Limb (tissue), 2 donors: ENCODE results near the gene DCAF5.
"Not testable (repeated sequence)": the region's sequence is repeated elsewhere in the genome, so short reads cannot be mapped to it uniquely, and the experiment has no call there.

Experiments used
- DNase-seq, 2 donors: peaks; one replicate each; pipeline ENCODE4 v3.0.0-alpha.2; 2016; ENCODE audit errors: extremely low spot score in 2 of 2

Gene DCAF5, protein sequence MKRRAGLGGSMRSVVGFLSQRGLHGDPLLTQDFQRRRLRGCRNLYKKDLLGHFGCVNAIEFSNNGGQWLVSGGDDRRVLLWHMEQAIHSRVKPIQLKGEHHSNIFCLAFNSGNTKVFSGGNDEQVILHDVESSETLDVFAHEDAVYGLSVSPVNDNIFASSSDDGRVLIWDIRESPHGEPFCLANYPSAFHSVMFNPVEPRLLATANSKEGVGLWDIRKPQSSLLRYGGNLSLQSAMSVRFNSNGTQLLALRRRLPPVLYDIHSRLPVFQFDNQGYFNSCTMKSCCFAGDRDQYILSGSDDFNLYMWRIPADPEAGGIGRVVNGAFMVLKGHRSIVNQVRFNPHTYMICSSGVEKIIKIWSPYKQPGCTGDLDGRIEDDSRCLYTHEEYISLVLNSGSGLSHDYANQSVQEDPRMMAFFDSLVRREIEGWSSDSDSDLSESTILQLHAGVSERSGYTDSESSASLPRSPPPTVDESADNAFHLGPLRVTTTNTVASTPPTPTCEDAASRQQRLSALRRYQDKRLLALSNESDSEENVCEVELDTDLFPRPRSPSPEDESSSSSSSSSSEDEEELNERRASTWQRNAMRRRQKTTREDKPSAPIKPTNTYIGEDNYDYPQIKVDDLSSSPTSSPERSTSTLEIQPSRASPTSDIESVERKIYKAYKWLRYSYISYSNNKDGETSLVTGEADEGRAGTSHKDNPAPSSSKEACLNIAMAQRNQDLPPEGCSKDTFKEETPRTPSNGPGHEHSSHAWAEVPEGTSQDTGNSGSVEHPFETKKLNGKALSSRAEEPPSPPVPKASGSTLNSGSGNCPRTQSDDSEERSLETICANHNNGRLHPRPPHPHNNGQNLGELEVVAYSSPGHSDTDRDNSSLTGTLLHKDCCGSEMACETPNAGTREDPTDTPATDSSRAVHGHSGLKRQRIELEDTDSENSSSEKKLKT

DNA sequence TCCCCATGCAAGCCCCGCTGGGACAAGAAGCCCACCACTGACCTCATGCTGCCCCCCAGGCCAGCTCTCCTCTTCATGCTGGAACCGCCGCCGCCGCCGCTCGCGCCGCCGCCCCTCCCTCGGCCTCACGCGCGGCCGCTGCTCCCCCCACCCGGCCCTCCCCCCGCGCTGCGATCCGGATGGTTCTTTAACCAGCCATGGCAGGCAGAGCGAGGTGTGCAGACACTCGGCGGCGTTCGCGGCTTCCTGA lies at the start of gene DCAF5:
Gene DCAF5 (minus strand): TSS at position 218 of the 250 bp plus-strand sequence. CDS start 141 bp downstream, at position 77.
- DNase-seq: no peak

DNA sequence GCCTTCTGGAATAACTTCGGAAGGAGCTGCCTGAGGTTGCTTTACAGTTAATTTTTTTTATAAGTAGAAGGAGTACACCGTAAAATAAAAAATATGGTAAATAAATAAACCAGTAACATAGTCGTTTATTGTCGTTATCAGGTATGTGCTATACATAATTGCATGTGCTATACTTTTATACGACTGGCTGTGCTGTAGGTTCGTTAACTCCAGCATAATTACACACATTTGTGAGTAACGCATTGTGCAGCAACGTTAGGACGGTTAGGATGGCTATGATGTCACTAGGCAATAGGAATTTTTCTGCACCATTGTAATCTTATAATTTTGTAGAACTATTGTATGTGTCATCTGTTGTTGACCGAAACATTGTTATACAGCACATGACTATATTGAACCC lies 46.9 kb upstream of the DCAF5 start:
- DNase-seq: no peak

DNA sequence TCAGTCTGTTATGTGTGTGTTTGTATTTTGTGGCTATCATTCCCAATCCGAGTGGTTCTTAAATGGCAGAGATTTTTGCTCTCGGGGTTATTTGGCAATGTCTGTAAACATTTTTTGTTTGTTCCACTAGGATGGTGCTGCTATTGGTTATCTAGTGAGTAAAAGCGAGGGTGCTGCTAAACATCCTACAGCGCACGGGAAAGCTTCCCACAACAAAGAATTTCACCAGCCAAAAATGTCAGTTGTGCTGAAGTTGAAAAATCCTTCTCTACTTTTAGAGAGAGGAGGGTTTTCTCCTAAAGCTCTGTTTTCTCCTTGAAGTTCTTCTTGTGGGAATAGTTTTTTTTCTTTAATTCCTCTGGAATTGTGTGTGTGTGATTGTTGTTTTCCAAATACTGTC lies 40.8 kb upstream of the DCAF5 start:
- DNase-seq: no peak

DNA sequence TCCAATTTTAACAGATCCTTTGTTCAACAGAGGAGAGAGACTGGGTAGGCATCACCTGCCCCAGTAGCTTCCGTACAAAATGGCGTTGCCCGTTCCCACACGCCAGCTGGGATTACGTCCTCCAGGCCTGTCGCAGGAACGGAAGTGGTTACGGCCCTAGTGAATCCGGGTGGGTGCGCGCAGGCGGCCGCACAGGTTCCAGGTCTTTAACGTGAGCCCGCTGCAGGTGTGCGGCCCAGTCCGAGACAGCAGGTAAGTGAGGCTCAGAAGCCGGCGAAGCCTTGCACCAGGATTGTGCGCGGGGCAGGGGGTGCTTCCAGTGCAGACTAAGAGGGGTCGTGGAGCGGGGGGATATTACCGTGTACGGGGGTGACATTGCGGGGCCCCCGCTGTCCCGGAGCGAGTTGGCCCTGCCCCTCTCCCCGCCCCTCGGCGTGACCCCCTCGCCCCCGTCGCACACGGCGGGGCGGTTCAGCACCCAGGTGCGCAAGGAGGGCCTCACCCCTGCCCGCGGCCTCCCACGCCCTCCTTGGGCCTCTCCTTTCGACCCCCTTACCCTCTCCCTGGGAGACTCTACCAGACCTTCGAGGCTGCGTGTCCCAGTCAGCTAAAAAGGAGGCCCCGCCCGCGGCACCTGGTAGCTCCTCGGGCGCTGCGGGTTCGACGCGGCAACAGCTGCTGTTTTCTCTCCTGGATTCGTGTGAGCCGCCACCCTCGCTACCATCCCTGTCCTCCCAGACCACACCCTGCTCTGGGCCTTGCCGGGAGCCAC lies 38.6 kb upstream of the DCAF5 start, which contains the start of gene EXD2:
Gene EXD2 (plus strand): TSS at position 159 of the 772 bp plus-strand sequence. CDS start 17,973 bp downstream, outside the sequence.
- peak; percentile 89 to 90 for DNase-seq

DNA sequence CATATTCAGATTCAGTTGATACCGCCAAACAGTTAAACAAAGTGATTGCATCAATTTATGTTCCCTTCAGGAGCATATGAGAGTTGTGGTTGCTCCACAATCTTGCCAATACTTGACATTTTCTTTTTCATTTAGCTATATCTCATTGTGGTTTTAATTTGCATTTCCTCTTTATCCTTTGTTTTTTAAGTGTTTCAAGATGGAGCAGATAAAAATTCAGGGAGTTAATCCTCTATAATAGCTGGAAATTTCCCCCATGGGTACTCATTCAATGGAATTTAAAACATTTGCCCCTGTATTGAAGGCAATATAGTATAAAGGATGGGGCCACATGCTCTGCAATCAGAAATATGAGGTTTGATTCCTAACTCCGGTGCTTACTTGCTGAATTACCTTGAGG lies 37.3 kb upstream of the DCAF5 start:
- no peak for DNase-seq

DNA sequence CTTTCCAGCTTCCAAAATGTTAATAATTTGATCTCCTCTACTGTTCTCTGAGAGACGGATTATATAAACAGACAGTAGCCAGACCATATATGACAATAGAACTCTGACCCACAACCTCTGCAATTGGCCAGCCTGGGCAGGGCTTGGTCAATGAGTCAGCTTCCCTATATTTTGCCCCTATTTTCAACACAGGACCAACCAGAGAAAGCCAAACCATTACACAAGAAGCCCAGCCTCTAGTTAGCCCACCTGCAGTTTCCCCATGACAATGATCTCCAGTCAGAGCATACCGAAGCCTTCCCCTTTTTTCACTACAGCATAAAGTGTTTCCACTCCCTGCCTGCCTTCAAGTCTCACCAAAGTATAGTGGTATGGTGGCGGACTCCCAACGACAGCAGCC lies 30.8 kb upstream of the DCAF5 start:
- no peak for DNase-seq

DNA sequence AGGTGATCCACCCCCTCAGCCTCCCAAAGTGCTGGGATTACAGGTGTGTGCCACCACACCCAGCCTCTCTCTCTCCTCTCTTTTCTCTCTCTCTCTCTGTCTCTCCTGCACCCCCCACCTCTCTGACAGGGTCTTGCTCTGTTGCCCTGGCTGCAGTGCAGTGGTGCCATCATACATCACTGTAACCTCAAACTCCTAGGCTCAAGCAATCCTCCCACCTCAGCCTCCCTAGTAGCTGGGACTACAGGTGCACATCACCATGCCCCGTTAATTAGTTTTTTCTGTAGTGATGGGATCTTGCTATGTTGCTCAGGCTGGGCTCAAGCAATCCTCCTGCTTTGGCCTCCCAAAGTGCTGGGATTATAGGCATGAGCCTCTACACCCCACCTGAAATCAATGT lies 29.7 kb upstream of the DCAF5 start:
- DNase-seq: not testable (repeated sequence)

DNA sequence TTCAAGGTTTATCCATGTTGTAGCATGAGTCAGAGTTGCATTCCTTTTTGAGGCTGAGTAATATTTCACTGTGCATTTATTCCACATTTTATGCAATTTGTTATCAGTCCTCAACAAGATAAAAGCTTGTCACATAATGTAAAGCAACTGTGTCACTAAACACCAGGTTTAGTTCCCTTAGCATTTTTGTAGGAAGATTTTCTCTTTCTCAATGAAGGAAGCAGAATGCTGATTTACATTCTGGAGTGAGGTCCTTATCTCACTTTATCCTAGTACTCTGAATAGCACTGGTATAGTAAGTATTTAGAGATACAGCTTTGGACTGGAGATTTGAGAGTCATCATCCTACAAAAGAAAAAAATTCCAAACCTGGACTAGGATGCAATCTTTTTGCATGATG lies 28.6 kb upstream of the DCAF5 start:
- no peak for DNase-seq

DNA sequence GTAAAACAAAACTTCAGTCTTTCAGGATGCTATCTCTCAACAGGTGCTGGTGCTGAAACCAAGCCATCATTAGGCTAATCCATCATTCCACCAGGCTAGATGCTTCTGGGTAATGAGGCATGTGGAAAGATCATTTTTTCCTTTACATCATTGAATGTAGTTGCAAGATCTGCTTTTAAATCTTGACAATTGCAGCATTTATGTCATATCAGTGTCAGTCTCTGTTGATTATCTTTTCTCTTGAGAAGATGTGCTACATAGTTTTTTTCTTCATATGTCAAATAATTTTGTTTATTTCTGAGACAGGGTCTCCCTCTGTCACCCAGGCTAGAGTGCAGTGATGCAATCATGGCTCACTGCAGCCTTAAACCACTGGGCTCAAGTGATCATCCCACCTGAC lies 22.2 kb upstream of the DCAF5 start:
- DNase-seq: no peak

DNA sequence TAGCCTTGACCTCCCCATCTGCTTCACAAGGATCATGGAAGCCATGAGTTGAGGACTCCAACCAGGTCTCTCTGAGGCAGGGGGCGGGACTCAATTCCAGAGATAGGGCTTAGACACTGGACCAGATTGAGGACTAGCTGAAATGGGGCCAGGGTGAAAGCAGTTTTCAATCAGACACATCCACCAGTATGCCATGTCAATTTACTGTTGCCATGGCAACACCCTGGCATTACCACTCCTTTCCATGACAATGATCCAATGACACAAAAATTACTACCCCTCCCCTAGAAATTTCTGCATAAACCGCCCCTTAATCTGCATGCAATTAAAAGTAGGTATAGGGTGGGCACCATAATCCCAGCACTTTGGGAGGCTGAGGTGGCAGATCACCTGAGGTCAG lies 18.6 kb upstream of the DCAF5 start:
- no peak for DNase-seq

DNA sequence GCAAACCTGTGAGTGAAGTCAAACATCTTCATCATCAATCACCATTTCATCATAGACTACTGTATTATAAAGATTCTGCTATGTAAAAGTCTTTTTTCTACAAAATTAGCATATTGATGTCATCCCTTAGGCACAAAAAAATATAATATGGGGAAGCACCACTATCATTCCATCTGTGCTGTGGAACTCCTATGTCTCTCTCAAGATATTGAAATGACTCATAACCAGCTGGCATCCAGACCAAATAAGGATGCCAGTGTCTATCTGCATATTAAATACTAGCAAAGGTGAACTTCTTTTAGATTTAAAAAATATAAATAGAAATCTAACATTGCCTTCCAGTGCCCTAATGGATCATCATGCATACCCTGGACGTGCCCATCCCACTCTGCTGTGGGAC lies 17.9 kb upstream of the DCAF5 start:
- DNase-seq: no peak

DNA sequence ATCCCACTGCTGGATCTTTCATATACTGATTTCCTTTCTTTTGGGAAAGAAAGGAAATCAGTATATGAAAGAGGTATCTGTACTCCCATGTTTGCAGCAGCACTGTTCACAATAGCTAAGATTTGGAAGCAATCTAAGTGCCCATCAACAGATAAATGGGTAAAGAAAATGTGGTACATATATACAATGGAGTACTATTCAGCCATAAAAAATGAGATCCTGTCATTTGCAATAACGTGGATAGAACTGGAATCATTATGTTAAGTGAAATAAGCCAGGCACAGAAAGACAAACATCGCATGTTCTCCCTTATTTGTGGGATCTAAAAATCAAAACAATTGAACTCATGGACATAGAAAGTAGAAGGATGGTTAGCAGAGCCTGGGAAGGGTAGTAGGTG lies 12.9 kb upstream of the DCAF5 start:
- DNase-seq: not testable (repeated sequence)

DNA sequence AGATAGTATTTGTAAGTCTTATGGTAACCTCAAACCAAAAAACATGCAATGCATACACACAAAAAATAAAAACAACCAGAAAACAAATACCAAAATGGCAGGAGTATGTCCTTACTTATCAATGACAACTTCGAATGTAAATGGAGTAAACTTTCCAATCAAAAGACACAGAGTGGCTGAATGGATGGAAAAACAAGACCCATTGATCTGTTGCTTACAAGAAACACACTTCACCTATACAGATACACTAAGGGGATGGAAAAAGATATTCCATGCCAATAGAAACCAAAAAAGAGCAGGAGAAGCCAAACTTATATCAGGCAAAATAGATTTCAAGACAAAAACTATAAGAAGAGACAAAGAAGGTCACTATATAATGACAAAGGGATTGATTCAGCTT lies 8.7 kb upstream of the DCAF5 start:
- no peak for DNase-seq

DNA sequence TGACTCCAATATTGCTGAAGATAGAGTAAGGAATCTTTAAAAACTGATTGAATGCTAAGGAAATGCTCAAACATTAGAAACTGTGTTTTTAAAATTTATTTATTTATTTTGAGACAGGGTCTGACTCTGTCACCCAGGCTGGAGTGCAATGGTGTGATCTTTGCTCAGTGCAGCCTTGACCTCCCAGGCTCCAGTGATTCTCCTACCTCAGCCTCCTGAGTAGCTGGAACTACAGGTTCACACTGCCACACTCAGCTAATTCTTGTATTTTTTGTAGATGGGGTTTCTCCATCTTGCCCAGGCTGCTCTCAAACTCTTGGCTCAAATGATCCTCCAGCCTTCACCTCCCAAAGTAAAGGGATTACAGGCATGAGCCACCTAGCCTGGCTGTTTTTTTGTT lies 3.3 kb upstream of the DCAF5 start:
- DNase-seq: no peak

DNA sequence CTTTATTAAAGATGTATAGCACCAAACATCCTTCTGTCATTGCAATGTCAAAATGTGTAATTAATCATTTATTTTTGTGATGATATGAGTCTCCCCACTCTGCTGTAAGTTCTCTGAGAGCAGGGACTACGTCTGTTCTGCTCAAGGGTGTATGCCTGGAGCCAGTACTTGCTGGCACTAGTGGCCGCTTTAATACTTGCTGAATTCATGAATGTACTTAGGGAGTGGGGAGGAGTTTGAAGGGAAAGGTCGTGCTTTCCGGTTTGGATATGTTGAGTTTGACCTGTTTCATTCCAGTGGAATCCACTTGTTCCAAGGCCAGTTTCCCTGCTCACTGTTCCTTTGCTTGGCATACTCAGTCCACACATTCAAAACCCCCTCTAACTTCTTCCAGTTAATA lies 1.9 kb upstream of the DCAF5 start:
- DNase-seq: no peak

DNA sequence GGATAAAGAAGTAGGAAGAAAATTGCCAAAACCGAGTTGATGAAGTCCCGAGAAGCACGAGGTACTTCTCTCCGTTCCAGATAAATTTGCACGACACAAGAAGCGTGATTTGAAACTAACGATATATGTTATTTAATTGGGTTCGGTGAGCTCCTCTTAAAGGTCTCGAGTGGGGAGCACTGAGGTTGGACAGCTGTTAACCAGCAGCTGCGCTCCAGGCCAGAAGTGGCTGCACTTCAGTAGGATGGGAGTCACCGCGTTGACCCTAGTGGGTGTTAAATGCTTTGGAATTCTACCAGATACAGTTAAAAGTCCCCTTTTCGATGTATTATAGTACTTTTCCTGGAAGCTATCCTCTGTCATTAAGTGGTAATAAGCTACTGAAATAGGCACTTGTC lies 953 bp upstream of the DCAF5 start:
- DNase-seq: peak; percentile 32 to 38

DNA sequence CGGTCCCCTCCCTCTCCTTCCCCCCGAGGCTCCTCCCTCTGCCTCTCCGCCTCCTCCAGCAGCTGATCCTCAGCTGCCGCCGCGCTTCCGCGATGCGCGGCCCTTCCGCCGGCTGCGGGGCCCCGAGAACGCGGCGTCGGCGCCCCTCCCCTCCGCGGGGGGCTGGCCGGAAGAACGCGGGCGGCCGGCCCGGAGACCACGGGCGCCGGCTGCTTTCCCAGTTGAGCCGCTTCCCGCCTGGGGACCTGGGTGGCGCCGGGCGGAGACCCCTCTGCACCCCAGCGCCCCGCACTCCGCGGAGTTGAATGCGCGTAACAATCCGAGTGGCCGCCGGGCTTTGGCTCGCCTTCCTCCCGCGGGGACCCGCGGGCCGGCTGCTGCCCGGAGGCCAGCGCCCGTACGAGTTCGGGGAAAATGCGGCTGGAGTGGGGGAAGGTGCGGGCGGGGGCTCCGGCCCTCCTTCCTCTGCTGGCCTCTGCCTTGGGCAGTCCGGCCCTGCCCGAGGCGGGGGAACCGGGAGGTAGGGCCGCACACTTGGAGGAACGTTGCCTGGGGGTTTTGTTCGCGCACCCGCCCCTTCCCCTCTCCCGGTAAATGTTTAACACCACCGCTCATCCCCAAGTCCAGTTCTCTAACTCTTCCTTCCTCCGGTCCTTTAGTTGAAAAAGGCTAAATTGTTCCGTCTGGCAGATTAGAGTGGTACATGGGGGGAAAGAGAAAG lies 393 bp upstream of the DCAF5 start:
- peak; percentile 93 to 94 for DNase-seq

DNA sequence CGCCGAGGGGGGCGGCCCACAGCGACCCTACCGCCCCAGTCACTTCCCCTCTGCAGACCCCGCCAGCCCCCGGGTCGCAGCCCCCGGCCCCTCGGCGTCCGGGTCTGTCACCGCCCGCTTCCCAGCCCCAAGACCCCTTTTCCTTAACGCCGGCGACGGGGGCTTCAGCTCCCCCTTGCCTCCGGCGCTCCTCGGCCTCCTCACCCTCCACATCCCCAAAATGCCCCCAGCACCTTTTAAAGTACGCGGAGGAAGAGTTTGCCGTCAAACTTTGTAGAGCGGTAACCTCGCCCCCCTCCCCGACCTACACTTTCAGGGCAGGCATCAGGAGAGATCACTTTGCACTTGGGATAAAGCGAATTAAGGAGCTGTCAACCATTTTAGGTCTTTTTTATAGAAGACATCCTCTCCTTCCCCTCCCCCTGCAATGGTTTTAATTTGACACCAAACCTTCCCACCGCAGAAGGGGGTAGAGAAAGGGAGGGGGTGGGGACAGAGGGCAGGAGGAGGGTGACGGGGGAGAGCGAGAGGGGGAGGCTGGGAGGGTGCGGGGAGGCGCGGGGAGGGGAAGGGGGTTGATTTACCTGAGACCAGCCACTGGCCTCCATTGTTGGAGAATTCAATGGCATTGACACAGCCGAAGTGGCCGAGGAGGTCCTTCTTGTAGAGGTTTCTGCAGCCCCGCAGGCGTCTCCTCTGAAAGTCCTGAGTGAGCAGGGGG lies 578 bp downstream of the DCAF5 start:
- peak in 1 of 2 donors; percentile 26 for DNase-seq

DNA sequence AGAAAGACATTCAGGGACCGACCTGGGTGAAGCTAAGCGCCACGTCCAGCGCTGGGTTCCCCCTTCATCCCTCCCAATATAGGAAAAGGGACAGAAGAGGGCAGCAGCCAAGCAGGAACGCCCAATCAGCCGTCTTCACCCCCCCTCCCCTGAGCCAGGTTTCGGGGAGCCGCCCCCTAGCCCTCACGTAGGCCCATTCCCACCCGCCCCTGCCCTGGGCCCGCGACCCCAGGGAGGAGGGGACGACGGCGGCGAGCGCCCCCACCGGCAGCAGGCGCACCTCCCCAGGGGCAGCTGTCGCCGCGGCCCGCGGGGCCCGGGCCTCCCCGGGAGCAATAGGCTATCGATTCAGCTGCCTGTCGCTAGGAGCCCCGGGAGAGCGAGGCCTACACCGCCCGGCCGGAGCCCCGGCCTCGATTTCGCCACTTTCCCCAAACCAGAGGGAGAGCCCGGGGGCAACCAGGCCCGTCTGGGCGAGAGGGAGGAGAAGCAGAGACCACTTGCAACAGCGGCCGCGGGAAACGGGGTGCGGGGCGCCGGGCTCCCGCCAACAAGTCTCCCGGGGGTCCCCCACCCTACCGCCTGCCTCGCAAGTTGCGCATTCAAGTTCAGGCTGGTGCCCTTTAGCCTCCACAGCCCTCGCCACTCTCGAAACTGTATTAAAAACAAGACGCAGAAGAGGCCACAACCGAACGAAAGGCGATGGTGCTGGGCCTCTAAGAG lies 1.3 kb downstream of the DCAF5 start:
- peak; percentile 63 to 87 for DNase-seq
